IMR-90 (cell line): ENCODE data around the gene ERC2. TPM values are rescaled to one million over a fixed set of nuclear protein-coding genes. Genes with fewer than 3 reads are reported as not detected.

Source experiments
- ATAC-seq: fragments of 200-7000 bp; cut with Tn5 transposase; 2 replicates; pipeline ENCODE4 v1.9.1; 2020; ENCODE audit warnings: low read depth, mild to moderate bottlenecking, moderate library complexity
- BruUV-seq: library from RNA; stranded (reverse); fragments of 400-500 nt; replicated peaks from 2 replicates; lab custom pipeline; 2021; lab: Mats Ljungman, UMichigan
- CTCF ChIA-PET: fragments of 300-600 bp; formaldehyde crosslinking; extraction: SDS; loops from one replicate; lab custom pipeline; 2021; ENCODE audit warnings: antibody characterized with exemption; lab: Yijun Ruan, JAX
- POLR2A ChIA-PET: fragments of 300-600 bp; sonication (Branson Sonifier 250); formaldehyde crosslinking; loops from one replicate; lab custom pipeline; 2022; ENCODE audit warnings: antibody characterized with exemption; ENCODE audit not compliant: unreplicated experiment; lab: Charles Lee
- DNase-seq: peaks from one replicate; pipeline ENCODE4 v3.0.0; 2013
- H2AFZ ChIP-seq: replicated peaks from 2 replicates; pipeline ENCODE3; 2013; ENCODE audit warnings: low read length, mild to moderate bottlenecking; ENCODE audit not compliant: poor library complexity
- H2AK5ac ChIP-seq: 2 replicates; pipeline ENCODE4 v1.6.1; 2013; ENCODE audit warnings: low read depth, low read length, inconsistent platforms
- H2AK9ac ChIP-seq: replicated peaks from 2 replicates; pipeline ENCODE3; 2013; ENCODE audit warnings: mild to moderate bottlenecking, low read depth, low read length, moderate library complexity; ENCODE audit not compliant: poor library complexity
- H2BK120ac ChIP-seq: 2 replicates; pipeline ENCODE4 v1.6.1; 2013; ENCODE audit warnings: low read depth, low read length, inconsistent platforms
- H2BK15ac ChIP-seq: 3 replicates; pipeline ENCODE4 v1.6.1; 2013; ENCODE audit warnings: low read depth, low read length, inconsistent platforms
- H2BK20ac ChIP-seq: 2 replicates; pipeline ENCODE4 v1.6.1; 2013; ENCODE audit warnings: low read depth, mild to moderate bottlenecking, inconsistent platforms, low read length, moderate library complexity
- H2BK5ac ChIP-seq: 2 replicates; pipeline ENCODE4 v1.6.1; 2013; ENCODE audit warnings: mild to moderate bottlenecking, low read depth, low read length, inconsistent platforms; ENCODE audit not compliant: poor library complexity, severe bottlenecking
- H3K14ac ChIP-seq: replicated peaks from 2 replicates; pipeline ENCODE4 v1.6.1; 2013; ENCODE audit warnings: low read depth, low read length, inconsistent platforms
- H3K18ac ChIP-seq: 2 replicates; pipeline ENCODE4 v1.6.1; 2013; ENCODE audit warnings: low read depth, low read length, control low read depth
- H3K23ac ChIP-seq: 2 replicates; pipeline ENCODE4 v1.6.1; 2013; ENCODE audit warnings: low read depth, low read length, inconsistent platforms
- H3K27ac ChIP-seq: 2 replicates; pipeline ENCODE4 v1.5.1; 2013; ENCODE audit warnings: mild to moderate bottlenecking, control low read depth, low read length; ENCODE audit not compliant: insufficient read depth
- H3K27me3 ChIP-seq: 2 replicates; pipeline ENCODE4 v1.6.1; 2013; ENCODE audit warnings: low read length; ENCODE audit not compliant: control insufficient read depth, insufficient read depth
- H3K36me3 ChIP-seq: 2 replicates; pipeline ENCODE4 v1.6.1; 2013; ENCODE audit warnings: low read length, mixed read lengths; ENCODE audit not compliant: control insufficient read depth, insufficient read depth
- H3K4ac ChIP-seq: 2 replicates; pipeline ENCODE4 v1.6.1; 2013; ENCODE audit warnings: low read depth, low read length, inconsistent platforms
- H3K4me1 ChIP-seq: 2 replicates; pipeline ENCODE4 v1.6.1; 2013; ENCODE audit warnings: low read length, mixed read lengths; ENCODE audit not compliant: control insufficient read depth, insufficient read depth
- H3K4me2 ChIP-seq: 2 replicates; pipeline ENCODE4 v1.6.1; 2013; ENCODE audit warnings: low read depth, mild to moderate bottlenecking, control low read depth, low read length, moderate library complexity
- H3K4me3 ChIP-seq: 2 replicates; pipeline ENCODE4 v1.5.1; 2013; ENCODE audit warnings: low read depth, mild to moderate bottlenecking, control low read depth, low read length, moderate library complexity; ENCODE audit not compliant: insufficient read depth
- H3K56ac ChIP-seq: 2 replicates; pipeline ENCODE4 v1.6.1; 2013; ENCODE audit warnings: low read length, inconsistent platforms; ENCODE audit not compliant: insufficient read depth; ENCODE audit errors: extremely low read depth
- H3K79me1 ChIP-seq, 2 experiments: 2 replicates each; pipeline ENCODE4 v1.6.1; 2013; ENCODE audit warnings: low read length in 2 of 2, inconsistent platforms in 1 of 2, low read depth in 1 of 2
- H3K9ac ChIP-seq: 2 replicates; pipeline ENCODE4 v1.6.1; 2013; ENCODE audit warnings: low read depth, low read length, control low read depth
- H3K9me1 ChIP-seq: 2 replicates; pipeline ENCODE4 v1.6.1; 2013; ENCODE audit warnings: low read length, inconsistent platforms; ENCODE audit not compliant: insufficient read depth
- H3K9me3 ChIP-seq: 2 replicates; pipeline ENCODE4 v1.6.1; 2013; ENCODE audit warnings: low read length; ENCODE audit not compliant: control insufficient read depth, insufficient read depth
- H4K20me1 ChIP-seq: 2 replicates; pipeline ENCODE4 v1.6.1; 2013; ENCODE audit warnings: low read length, inconsistent platforms; ENCODE audit not compliant: insufficient read depth
- H4K5ac ChIP-seq: 2 replicates; pipeline ENCODE4 v1.6.1; 2013; ENCODE audit warnings: mild to moderate bottlenecking, low read depth, low read length, control low read depth
- H4K8ac ChIP-seq, 2 experiments: 2 replicates each; pipeline ENCODE4 v1.6.1; 2013; ENCODE audit warnings: low read depth in 2 of 2, low read length in 2 of 2, control low read depth in 1 of 2, inconsistent platforms in 1 of 2
- H4K91ac ChIP-seq: 2 replicates; pipeline ENCODE4 v1.6.1; 2013; ENCODE audit warnings: low read depth, low read length, inconsistent platforms; ENCODE audit not compliant: insufficient read depth
- MAFK ChIP-seq: IDR thresholded peaks from 2 replicates; pipeline ENCODE4 v1.6.1; 2012; ENCODE audit warnings: low read depth, low read length, improper control_type of control experiment
- POLR2A ChIP-seq: IDR thresholded peaks from 2 replicates; pipeline ENCODE4 v1.6.1; 2012; ENCODE audit warnings: mild to moderate bottlenecking, low read depth, low read length
- SMC3 ChIP-seq: fragments of 150-350 bp; IDR thresholded peaks from 2 replicates; pipeline ENCODE4 v1.6.1; 2016; ENCODE audit warnings: low read depth, mild to moderate bottlenecking, antibody characterized with exemption, low read length, moderate library complexity
- WGBS, 2 experiments: methylation state at CpG; one replicate each; pipeline versions ENCODE4 v1.1.5 to v1.1.7; 2013; ENCODE audit warnings: missing lambda C conversion rate in 2 of 2; ENCODE audit not compliant: insufficient read length in 1 of 2; ENCODE audit errors: extremely low coverage in 2 of 2; 5-methylcytosine and 5-hydroxymethylcytosine counted together
- dilution Hi-C: fragments of 300-500 bp; cut with HindIII; formaldehyde crosslinking; loops from one replicate; pipeline ENCODE4 v1.14.3; 2018; ENCODE audit warnings: low sequenced_read_pairs; ENCODE audit not compliant: unreplicated experiment
- in situ Hi-C: fragments of 300-500 bp; cut with MboI; formaldehyde crosslinking; loops from 3 replicates; pipeline ENCODE4 v1.14.3; 2019; ENCODE audit warnings: low sequenced_read_pairs, inconsistent platforms, mixed read lengths
- intact Hi-C: fragments of 100-400 bp; cut with micrococcal nuclease; formaldehyde crosslinking; loops from 2 replicates; pipeline ENCODE4 v1.10.0; 2022
- polyA plus RNA-seq, 3 experiments: library from polyadenylated mRNA; depleted of rRNA; stranded (reverse); fragments of >200 nt; gene quantifications; 2 replicates each; pipeline ENCODE4 v1.2.3, GENCODE V29; 2012; ENCODE audit warnings: low replicate concordance in 1 of 3
- total RNA-seq: library from RNA; depleted of rRNA; stranded (reverse); fragments of >200 nt; gene quantifications from 2 replicates; pipeline ENCODE4 v1.2.3, GENCODE V29; 2012
- TF ChIP-seq, protein P1 (sequence below): fragments of 150-350 bp; IDR thresholded peaks from 2 replicates; pipeline ENCODE4 v1.6.1; 2017; ENCODE audit warnings: mild to moderate bottlenecking, antibody characterized with exemption, low read length, low read depth

ERC2 gene
- total and polyA plus RNA-seq, 2 of the 4 experiments (the other 2 are of a cell fraction), result 0.17 to 0.18 TPM

DNA sequence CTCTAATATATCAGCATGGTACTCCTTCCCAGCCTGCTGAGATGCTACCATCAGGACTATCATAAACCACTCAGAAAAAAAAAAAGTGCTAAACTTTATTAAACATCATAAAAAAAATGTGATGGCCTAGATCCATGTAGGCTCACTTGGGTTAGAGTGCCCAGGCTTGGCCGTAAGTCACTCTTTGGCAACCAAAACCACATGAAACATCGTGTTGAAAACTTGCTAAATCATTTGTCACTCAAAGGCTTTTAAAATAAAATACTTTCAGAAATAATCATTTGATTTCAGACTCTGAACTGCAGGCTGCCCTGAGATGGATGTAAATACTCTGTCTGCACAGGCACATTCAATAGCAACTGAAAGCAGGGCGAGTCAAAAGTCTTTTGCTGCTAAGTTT is 902.7 kb downstream of the ERC2 start:
- ChIA-PET POLR2A (no interaction called here), CTCF (no interaction called here)
- peaks cover 4% of the 10 kb centered on the region; the same call in 1 of the 2 replicates for H3K9me1 ChIP-seq
- H3K18ac ChIP-seq, result 0 out of 2 replicates have a peak overlapping the region, but pooled peaks have one; percentile 45
- in situ Hi-C loops, result no loop called here
- H3K4me3 ChIP-seq, result no peak overlapping the region
- intact Hi-C loops, result no loop called here
- no peak overlapping the region for H2BK5ac ChIP-seq
- no peak overlapping the region for H4K91ac ChIP-seq
- no CpG with 5 or more reads among the region's 3 CpGs for WGBS, 2 experiments
- H3K9ac ChIP-seq, result no peak overlapping the region
- peaks cover 8% of the 10 kb centered on the region for H3K4me1 ChIP-seq
- no peak overlapping the region for H2BK15ac ChIP-seq
- no peak overlapping the region for H2BK20ac ChIP-seq
- no peak for TF ChIP-seq SMC3
- TF ChIP-seq POLR2A, result no peak
- TF ChIP-seq MAFK, result no peak
- TF ChIP-seq, protein P1, sequence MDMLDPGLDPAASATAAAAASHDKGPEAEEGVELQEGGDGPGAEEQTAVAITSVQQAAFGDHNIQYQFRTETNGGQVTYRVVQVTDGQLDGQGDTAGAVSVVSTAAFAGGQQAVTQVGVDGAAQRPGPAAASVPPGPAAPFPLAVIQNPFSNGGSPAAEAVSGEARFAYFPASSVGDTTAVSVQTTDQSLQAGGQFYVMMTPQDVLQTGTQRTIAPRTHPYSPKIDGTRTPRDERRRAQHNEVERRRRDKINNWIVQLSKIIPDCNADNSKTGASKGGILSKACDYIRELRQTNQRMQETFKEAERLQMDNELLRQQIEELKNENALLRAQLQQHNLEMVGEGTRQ, result no peak
- no peak overlapping the region for H4K5ac ChIP-seq
- no peak overlapping the region for H2AFZ ChIP-seq
- dilution Hi-C loops, result no loop called here
- peak overlapping the region; percentile 43; the same call in 1 of the 2 replicates for H2AK5ac ChIP-seq
- no peak overlapping the region for H4K8ac ChIP-seq
- DNase-seq (no peak), ATAC-seq (no peak)
- H3K36me3 ChIP-seq, result no peaks in the 10 kb centered on the region
- H3K79me1 ChIP-seq, result no peaks in the 10 kb centered on the region
- H2BK120ac ChIP-seq, result no peak overlapping the region
- H3K27ac ChIP-seq, result no peak overlapping the region
- H3K56ac ChIP-seq, result no peak overlapping the region
- H4K20me1 ChIP-seq, result no peaks in the 10 kb centered on the region
- no peaks in the 10 kb centered on the region for H3K9me3 ChIP-seq
- BruUV-seq, result no TSS peak
- H3K4me2 ChIP-seq, result no peak overlapping the region
- no peak overlapping the region for H3K23ac ChIP-seq
- H3K14ac ChIP-seq, result no peak overlapping the region
- no peaks in the 10 kb centered on the region for H3K27me3 ChIP-seq
- H3K4ac ChIP-seq, result peak overlapping the region; percentile 42; the same call in 1 of the 2 replicates
- no peak overlapping the region for H2AK9ac ChIP-seq
